ENCODE data around the gene VWF.

VWF gene

GRCh38 chr12:5923751-5924150 lies 200.7 kb downstream of the VWF start:
- H3K4me3 ChIP-seq (ENCODE audit: low read depth, low read length, poor library complexity, severe bottlenecking): no peak overlapping the region
- H3K9me3 ChIP-seq (ENCODE audit: low read length): no peaks in the 10 kb centered on the region
- H4K20me1 ChIP-seq (ENCODE audit: insufficient read depth, low read length): no peaks in the 10 kb centered on the region
- H3K4me1 ChIP-seq (ENCODE audit: insufficient read depth, low read length, severe bottlenecking): no peaks in the 10 kb centered on the region
- H3K9ac ChIP-seq (ENCODE audit: low read length): no peak overlapping the region
- no peaks in the 10 kb centered on the region for H3F3A ChIP-seq (ENCODE audit: insufficient read depth, low read length)
- H3K27me3 ChIP-seq (ENCODE audit: insufficient read depth, low read length): no peaks in the 10 kb centered on the region
- H3K79me2 ChIP-seq (ENCODE audit: insufficient read depth, low read length): no peaks in the 10 kb centered on the region
- TF ChIP-seq EZH2 (IDR thresholded peaks at IDR 0.05; ENCODE audit: borderline replicate concordance, low read length) (no peak), CTCF (IDR thresholded peaks at IDR 0.05; ENCODE audit: low read length) (no peak)
- no peaks in the 10 kb centered on the region for H3K36me3 ChIP-seq (ENCODE audit: insufficient read depth, low read length)
- H3K4me2 ChIP-seq (ENCODE audit: low read length): no peak overlapping the region
- H3K27ac ChIP-seq (ENCODE audit: low read depth, low read length, poor library complexity, severe bottlenecking): no peak overlapping the region
- no peak overlapping the region for H2AFZ ChIP-seq (ENCODE audit: low read length)
- H3K9me2 ChIP-seq (ENCODE audit: low read depth, low read length): no peaks in the 10 kb centered on the region

DNA sequence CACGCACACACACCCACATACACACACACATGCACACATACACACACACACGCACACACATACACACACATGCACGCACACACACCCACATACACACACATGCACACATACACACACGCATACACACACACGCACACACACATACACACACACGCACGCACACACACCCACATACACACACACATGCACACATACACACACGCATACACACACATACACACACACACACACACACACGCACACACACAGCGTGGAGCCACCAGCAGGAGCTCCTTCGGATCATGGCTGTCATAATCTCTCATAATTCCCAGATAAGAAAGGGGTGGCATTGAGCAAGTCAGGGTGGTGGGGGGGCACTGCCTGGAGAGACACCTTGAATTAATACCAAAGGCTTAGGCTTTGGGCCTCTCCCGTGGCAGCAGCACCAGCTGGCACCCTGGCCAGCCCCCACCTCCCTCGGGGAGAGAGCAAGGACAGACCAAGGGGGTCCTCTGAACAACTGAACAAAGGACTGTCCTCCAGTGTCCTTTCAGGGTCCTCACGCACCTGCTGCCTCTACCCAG lies 201.3 kb downstream of the VWF start:
- Histone ChIP-seq H3K36me3 (ENCODE audit: insufficient read depth, low read length) (no peaks in the 10 kb centered on the region), H3K4me2 (ENCODE audit: low read length) (no peak overlapping the region), H3K9ac (ENCODE audit: low read length) (no peak overlapping the region), H3K4me1 (ENCODE audit: insufficient read depth, low read length, severe bottlenecking) (no peaks in the 10 kb centered on the region), H3K9me2 (ENCODE audit: low read depth, low read length) (no peaks in the 10 kb centered on the region), H3K79me2 (ENCODE audit: insufficient read depth, low read length) (no peaks in the 10 kb centered on the region), H2AFZ (ENCODE audit: low read length) (no peak overlapping the region), H3K27me3 (ENCODE audit: insufficient read depth, low read length) (no peaks in the 10 kb centered on the region), H3F3A (ENCODE audit: insufficient read depth, low read length) (no peaks in the 10 kb centered on the region), H3K27ac (ENCODE audit: low read depth, low read length, poor library complexity, severe bottlenecking) (no peak overlapping the region), H4K20me1 (ENCODE audit: insufficient read depth, low read length) (no peaks in the 10 kb centered on the region), H3K9me3 (ENCODE audit: low read length) (no peaks in the 10 kb centered on the region), H3K4me3 (ENCODE audit: low read depth, low read length, poor library complexity, severe bottlenecking) (no peak overlapping the region)
- TF ChIP-seq EZH2 (IDR thresholded peaks at IDR 0.05; ENCODE audit: borderline replicate concordance, low read length) (no peak), CTCF (IDR thresholded peaks at IDR 0.05; ENCODE audit: low read length) (no peak)

DNA sequence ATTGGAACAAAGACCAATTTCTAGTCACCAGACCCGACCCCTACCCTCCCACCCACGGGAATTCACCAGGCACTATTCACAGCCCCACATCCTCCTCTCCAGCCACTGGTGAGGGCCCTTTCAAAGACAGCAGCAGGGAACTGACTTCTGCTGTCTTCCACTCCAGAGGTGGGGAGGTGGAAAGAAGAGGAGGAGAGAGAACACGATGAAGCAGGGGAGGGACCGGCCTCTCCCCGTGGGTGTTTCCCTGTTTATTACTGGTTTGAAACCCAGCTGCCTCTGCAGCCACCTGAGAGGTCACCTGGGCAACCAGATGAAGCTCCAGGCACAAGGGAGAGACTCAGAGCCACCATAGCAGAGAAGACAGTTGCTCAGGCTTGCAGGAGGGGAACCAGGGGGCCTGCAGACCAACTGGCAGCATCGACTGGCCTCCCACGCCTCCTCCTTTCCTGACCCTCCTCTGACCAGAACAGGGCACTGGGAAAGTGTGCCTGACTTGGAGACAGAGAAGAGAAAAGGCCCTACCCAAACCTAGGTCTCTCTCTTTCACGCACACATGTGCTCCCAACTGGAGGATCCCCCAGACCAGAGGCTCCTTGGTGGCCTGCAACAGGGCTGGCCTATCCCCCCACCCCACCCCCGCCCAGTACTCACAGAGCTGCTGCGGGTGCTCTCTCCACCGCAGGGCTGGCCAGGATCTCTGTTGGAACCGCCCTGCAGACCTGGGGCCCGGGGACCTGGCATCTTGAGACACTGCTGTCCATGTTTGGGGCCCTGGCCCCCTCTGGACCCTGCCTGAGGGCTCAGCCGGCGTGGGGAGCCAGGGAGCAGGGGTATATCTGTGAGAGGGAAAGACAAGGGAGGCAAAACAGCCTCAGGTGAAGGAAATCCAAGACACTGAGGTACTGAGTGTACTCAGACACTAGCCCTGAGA lies 202.2 kb downstream of the VWF start:
- Histone ChIP-seq H3K27ac (ENCODE audit: low read depth, low read length, poor library complexity, severe bottlenecking) (no peak overlapping the region), H3K4me1 (ENCODE audit: insufficient read depth, low read length, severe bottlenecking) (no peaks in the 10 kb centered on the region), H3K36me3 (ENCODE audit: insufficient read depth, low read length) (no peaks in the 10 kb centered on the region), H3K27me3 (ENCODE audit: insufficient read depth, low read length) (no peaks in the 10 kb centered on the region), H3K9ac (ENCODE audit: low read length) (no peak overlapping the region), H3F3A (ENCODE audit: insufficient read depth, low read length) (no peaks in the 10 kb centered on the region), H3K4me3 (ENCODE audit: low read depth, low read length, poor library complexity, severe bottlenecking) (no peak overlapping the region), H3K9me3 (ENCODE audit: low read length) (no peaks in the 10 kb centered on the region), H4K20me1 (ENCODE audit: insufficient read depth, low read length) (no peaks in the 10 kb centered on the region), H3K4me2 (ENCODE audit: low read length) (no peak overlapping the region), H3K79me2 (ENCODE audit: insufficient read depth, low read length) (no peaks in the 10 kb centered on the region), H3K9me2 (ENCODE audit: low read depth, low read length) (no peaks in the 10 kb centered on the region), H2AFZ (ENCODE audit: low read length) (no peak overlapping the region)
- TF ChIP-seq CTCF (IDR thresholded peaks at IDR 0.05; ENCODE audit: low read length): no peak
- no peak for TF ChIP-seq EZH2 (IDR thresholded peaks at IDR 0.05; ENCODE audit: borderline replicate concordance, low read length)

Data from OCI-LY1 (cell line).